Mammary epithelial cell (primary cell): ENCODE results near the gene FGF4.

Experiments
- CTCF ChIP-seq, 2 donors: IDR thresholded peaks in 1 of 2; conservative IDR thresholded peaks in 1 of 2; 2 replicates each; pipeline ENCODE4 v1.5.1; 2011 to 2012; ENCODE audit warnings: inconsistent platforms in 2 of 2, low read length in 2 of 2, mild to moderate bottlenecking in 2 of 2, control low read depth in 1 of 2, low read depth in 1 of 2; ENCODE audit not compliant: insufficient read depth in 1 of 2; ENCODE audit errors: extremely low read depth in 1 of 2
- EZH2 ChIP-seq: IDR thresholded peaks from 2 replicates; pipeline ENCODE4 v1.6.1; 2012; ENCODE audit warnings: low read length, inconsistent platforms, borderline replicate concordance

- TF ChIP-seq CTCF (conservative IDR thresholded peaks at IDR 0.05 in 1 of 2, IDR thresholded peaks at IDR 0.05 in 1 of 2; ENCODE audit: extremely low read depth in 1 of 2, insufficient read depth in 1 of 2, low read depth in 1 of 2, low read length in 2 of 2): no peak
- no peak for TF ChIP-seq EZH2
Observed at GRCh38 chr11:69823641-69824265, 48.6 kb upstream of the FGF4 start.
